HG02938 (cell line): ENCODE data around the gene PXDN.

Experiments used
- ATAC-seq: cut with Tn5 transposase; IDR thresholded peaks from one replicate; pipeline ENCODE4 v1.9.1; 2021; ENCODE audit warnings: mild to moderate bottlenecking, moderate library complexity; ENCODE audit not compliant: unreplicated experiment

The PXDN gene

DNA sequence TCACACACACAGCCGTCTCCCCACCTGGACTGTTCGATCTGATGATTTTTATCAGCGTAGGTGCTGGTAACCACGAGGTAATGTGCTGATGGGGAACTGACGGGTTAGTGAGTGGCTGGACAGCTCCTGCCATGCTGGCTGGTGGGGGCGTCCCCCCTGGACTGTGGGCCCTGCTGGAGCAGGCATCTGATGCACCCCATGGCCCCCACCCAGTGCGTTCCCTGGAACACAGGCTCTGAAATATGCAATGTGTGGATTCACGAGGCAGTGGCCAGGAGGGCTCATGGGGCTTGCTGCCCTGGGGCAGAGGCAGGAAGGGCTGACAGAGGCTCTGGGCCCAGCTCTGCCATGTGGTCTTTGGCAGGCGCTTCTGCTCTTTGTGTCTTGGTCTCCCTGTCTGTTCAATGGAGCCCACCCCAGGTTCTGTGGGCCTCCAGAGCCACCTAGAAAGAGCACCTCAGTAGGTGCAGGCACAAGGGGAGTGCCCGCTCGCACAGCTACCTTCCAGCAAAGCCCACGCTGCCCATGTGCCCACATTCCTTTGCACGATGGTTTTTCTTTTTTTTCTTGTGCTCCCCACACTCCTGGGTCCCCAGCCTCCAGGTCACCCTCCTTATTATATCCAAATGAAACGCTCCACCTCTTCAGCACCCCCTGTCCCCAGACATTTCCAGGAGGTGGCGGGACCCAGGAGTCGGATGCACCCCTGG lies 10.3 kb upstream of the PXDN start:
- ATAC-seq = no peak

GRCh38 chr2:1754046-1754445 lies 9.7 kb upstream of the PXDN start:
- no peak for ATAC-seq

DNA sequence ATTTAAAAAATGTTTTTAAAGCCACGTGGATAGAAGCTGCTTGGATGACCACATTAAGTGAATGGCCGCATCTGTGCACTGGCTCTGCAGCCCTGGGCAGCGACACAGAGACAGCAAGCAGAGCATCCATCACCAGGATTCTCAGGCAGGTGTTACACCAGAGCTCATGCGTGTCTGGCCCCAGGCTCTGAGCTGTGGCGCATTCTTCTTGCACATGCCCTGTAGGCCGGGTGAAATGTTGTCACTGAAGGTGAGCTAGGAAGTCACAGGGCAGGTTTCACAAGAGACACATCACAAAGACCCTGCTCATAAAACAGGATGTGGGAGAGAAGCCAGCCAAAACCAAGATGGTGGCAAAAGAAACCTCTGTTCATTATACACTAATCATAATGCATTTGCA lies 8.4 kb upstream of the PXDN start:
- no peak for ATAC-seq

- no peak for ATAC-seq
Measured at GRCh38 chr2:1751767-1752725, 7.7 kb upstream of the PXDN start.

GRCh38 chr2:1750933-1751766 lies 6.8 kb upstream of the PXDN start:
- ATAC-seq = no peak

- ATAC-seq = no peak
Measured at GRCh38 chr2:1750270-1750932, 6.1 kb upstream of the PXDN start.

DNA sequence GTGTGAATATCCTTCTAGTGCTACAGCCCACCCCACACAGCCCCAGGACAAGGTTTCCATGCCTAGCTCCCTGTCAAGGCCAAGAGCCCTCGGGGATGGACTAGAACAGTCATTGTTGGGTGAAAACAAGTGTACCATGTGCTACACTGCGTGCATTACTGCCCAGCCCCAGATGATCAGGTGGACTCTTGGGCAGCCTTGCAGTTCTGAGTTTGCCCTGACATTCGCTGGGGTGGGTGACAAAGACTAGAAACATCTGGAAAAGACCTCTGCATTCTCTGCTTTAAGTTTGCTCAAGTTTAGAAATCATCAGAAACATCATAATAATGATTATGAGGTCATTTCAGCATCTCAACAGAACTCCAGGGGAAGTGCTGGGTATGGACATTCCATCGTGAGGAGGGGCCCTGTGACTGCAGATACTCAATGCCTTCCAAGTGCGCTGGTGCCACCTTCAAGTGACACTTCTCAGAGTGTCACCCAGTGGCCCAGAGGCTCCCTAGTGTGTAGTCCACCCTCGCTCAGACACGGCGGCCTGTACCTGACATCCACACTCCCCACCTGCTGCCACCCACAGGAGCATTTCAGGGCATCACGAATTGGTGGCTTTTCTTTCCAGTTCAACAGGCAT lies 5.3 kb upstream of the PXDN start:
- no peak for ATAC-seq

- ATAC-seq = no peak
Measured at GRCh38 chr2:1748741-1749488, 4.6 kb upstream of the PXDN start.

DNA sequence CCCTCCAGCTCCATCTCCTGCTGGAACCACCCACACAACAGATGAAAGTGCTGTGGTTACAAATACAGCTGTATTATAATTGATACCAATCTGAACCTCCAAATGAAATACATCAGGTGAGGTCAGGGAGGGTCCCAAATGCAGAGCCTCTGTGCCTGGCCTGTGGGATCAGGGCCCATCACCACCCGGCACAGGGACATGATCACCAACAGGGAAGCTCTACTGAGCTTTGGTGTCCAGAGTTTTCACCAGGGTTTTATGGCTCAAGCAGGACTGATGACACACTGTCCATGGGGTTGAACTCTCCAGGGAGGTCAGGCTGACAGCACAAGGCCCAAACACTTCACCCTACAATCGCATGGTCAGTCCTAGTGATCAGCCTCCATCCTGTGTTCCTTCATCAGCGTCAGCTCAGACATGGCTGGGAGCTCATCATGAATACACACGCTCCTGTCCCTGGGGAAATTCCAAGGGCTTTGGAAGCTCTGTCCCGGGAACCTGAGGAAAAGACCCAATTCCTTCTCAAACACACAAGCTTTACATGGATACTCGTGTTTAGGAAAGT lies 3.9 kb upstream of the PXDN start:
- no peak for ATAC-seq

DNA sequence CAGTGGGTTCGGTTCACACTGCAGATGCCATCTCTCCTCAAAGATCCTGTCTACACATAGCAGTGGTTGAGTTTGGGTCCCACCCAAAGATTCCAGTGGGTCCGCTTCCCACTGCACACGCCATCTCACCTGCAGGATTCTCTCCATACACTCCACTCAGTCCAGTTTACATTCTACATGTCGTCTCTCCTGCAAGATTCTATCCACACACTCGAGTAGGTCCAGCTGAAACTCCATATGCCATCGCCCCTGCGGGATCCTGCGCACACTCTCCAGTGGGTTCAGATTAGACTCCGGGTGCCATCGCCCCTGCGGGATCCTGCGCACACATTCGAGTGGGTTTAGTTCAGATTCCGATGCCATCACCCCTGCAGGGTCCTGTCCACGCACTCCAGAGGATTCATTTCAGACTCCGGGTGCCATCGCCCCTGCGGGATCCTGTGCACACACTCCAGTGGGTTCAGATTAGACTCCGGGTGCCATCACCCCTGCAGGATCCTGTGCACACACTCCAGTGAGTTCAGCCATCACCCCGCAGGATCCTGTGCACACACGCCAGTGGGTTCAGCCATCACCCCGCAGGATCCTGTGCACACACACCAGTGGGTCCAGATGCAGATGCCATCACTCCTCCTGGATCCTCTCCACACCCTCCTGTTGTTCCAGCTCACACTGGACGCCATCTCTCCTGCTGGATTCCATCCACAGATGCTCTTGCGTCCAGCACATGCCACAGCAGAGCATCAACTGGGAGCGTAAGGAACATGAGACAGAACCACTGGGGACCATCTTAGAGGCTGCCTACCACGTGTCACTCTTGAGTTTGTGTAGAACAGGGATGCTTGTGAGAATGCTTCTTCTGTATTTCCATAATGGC lies 3.0 kb upstream of the PXDN start:
- ATAC-seq = no peak

GRCh38 chr2:1746174-1747064 lies 2.1 kb upstream of the PXDN start:
- no peak for ATAC-seq

- no peak for ATAC-seq
Measured at GRCh38 chr2:1745171-1746023, 1.1 kb upstream of the PXDN start.

- no peak for ATAC-seq
Measured at GRCh38 chr2:1744151-1744445, 217 bp downstream of the PXDN start.

DNA sequence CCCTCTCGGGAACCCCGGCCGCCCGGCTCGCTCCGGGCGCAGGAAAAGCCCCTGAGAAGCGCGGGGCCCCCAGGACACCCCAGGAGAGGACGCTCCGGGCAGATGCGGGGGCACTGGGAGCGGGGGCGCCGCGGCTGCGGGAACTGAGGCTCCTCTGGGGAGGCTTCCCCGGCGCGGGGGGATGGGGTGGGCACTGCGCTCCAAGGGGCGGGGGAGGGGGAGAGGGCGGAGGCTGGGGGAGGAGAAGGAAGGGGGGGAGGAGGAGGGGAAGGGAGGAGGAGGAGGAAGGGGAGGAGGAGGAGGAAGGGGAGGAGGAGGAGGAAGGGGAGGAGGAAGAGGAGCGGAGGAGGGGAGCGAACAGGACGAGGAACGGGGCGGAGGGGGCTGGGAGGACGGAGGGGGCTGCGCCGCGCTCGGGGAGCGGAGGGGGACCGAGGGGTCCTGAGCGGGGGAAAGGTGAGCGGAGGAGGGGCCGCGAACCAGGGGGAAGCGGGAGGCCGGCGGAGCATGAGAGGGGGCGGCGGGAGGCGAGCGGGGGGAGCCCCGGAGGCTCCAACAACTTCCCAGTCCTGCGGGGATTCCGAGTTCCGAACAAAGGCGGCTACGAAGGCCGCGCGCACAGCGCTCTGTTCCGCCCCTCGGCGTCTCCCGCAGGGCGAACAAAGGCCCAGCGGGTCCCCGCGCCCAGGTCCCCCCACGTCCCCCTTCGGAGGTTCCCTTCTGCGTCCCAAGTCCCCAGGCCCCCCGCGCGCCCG lies 742 bp downstream of the PXDN start:
- no peak for ATAC-seq

GRCh38 chr2:1742681-1743395 lies 1.5 kb downstream of the PXDN start:
- no peak for ATAC-seq
